NB4 (cell line): ENCODE measurements around the gene GDI2.
"Not testable (repeated sequence)": the region's sequence is repeated elsewhere in the genome, so short reads cannot be mapped to it uniquely, and the experiment has no call there.

ENCODE experiments used
- DNase-seq: peaks from one replicate; pipeline ENCODE4 v3.0.0; 2010; ENCODE audit warnings: low read depth
- H3K4me3 ChIP-seq: one replicate; pipeline ENCODE4 v1.5.1; 2011; ENCODE audit warnings: mild to moderate bottlenecking, low read depth, low read length, moderate library complexity
- MAX ChIP-seq: IDR thresholded peaks from 2 replicates; pipeline ENCODE4 v1.6.1; 2011; ENCODE audit warnings: low read depth, low read length
- MYC ChIP-seq: IDR thresholded peaks from 2 replicates; pipeline ENCODE4 v1.6.1; 2011; ENCODE audit warnings: low read depth, low read length
- POLR2A ChIP-seq: IDR thresholded peaks from 2 replicates; pipeline ENCODE4 v1.6.1; 2011; ENCODE audit warnings: mild to moderate bottlenecking; ENCODE audit not compliant: insufficient read length; ENCODE audit errors: extremely low read depth
- TF ChIP-seq, protein P1 (sequence below): IDR thresholded peaks from one replicate; pipeline ENCODE4 v1.5.1; 2012; ENCODE audit warnings: low read depth, low read length

GDI2 gene

GRCh38 chr10:5810225-5810624, 3.0 kb downstream of the GDI2 start:
- TF ChIP-seq MYC (no peak), POLR2A (no peak), MAX (no peak)
- TF ChIP-seq, protein P1, sequence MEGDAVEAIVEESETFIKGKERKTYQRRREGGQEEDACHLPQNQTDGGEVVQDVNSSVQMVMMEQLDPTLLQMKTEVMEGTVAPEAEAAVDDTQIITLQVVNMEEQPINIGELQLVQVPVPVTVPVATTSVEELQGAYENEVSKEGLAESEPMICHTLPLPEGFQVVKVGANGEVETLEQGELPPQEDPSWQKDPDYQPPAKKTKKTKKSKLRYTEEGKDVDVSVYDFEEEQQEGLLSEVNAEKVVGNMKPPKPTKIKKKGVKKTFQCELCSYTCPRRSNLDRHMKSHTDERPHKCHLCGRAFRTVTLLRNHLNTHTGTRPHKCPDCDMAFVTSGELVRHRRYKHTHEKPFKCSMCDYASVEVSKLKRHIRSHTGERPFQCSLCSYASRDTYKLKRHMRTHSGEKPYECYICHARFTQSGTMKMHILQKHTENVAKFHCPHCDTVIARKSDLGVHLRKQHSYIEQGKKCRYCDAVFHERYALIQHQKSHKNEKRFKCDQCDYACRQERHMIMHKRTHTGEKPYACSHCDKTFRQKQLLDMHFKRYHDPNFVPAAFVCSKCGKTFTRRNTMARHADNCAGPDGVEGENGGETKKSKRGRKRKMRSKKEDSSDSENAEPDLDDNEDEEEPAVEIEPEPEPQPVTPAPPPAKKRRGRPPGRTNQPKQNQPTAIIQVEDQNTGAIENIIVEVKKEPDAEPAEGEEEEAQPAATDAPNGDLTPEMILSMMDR: no peak
- H3K4me3 ChIP-seq: peak overlapping the region; percentile 96
- DNase-seq: no peak

- TF ChIP-seq POLR2A (no peak), MYC (no peak), MAX (no peak)
- TF ChIP-seq, protein P1: no peak
- DNase-seq: no peak
- peak overlapping the region; percentile 96 for H3K4me3 ChIP-seq
Measured at GRCh38 chr10:5809527-5810154, 3.6 kb downstream of the GDI2 start.

DNA sequence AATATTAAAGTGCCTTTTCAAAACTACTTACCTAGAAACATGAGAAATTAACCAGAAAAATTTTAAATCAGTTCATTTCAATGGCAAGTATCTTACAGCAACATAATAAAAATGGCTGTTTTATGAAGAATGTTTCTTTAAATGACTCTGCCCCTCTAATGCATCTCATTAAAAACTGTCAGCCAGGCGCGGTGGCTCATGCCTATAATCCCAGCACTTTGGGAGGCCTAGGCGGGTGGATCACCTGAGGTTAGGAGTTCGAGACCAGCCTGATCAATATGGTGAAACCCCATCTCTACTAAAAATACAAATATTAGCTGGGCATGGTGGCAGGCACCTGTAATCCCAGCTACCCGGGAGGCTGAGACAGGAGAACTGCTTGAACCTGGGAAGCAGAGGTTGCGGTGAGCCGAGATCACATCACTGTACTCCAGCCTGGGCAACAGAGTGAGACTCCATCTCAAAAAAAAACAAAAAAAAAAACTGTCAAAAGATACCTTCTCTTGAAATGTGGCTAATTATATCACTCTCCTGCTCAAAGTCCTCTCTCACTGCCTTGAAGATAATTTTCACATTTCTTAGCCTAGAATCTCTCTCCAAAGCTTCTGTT, 4.3 kb downstream of the GDI2 start:
- DNase-seq: not testable (repeated sequence)
- peak overlapping the region; percentile 96 for H3K4me3 ChIP-seq

DNA sequence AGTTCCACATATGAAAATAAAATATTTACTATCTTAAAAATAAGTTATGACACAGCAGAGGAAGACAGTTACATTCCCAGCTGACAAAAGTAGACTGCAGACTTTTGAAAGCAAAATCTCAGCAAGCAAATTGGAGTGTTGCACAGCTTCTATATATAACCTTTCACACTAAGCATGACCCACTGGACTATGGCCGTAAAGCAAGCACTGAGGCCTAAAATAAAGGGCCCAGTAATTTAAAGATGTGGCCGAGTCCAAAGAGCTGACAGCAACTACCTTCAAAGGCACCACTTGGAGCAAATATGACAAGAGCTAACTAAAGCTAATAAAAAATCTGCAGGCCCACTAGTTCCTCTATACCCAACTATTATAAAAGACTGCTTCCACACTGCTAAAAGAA, 6.5 kb downstream of the GDI2 start:
- no peak for DNase-seq
- TF ChIP-seq, protein P1: no peak
- TF ChIP-seq MAX: no peak
- H3K4me3 ChIP-seq: no peak overlapping the region

- no peak for DNase-seq
- no peak overlapping the region for H3K4me3 ChIP-seq
- TF ChIP-seq MYC: no peak
Measured at GRCh38 chr10:5805711-5806110, 7.5 kb downstream of the GDI2 start.

- no peak overlapping the region for H3K4me3 ChIP-seq
- no peak for DNase-seq
- TF ChIP-seq MYC (no peak), MAX (no peak), POLR2A (no peak)
- TF ChIP-seq, protein P1: no peak
Measured at GRCh38 chr10:5805260-5805659, 8.0 kb downstream of the GDI2 start.

- DNase-seq: no peak
- no peak overlapping the region for H3K4me3 ChIP-seq
- TF ChIP-seq, protein P1: no peak
- TF ChIP-seq MAX: no peak
- TF ChIP-seq MYC: no peak
- no peak for TF ChIP-seq POLR2A
Measured at GRCh38 chr10:5804386-5804785, 8.8 kb downstream of the GDI2 start.
